Activated naive CD4-positive, alpha-beta T cell treated with anti-CD3 and anti-CD28 coated beads, Interleukin-2, amount 10 ng/mL, durations not matched to agents 7 days and 5 days (primary cell): ENCODE results near the gene RIN1.
A peak's percentile ranks its signal among the peaks of the same experiment; 100 is the strongest.
"Not testable (repeated sequence)": the region's sequence is repeated elsewhere in the genome, so short reads cannot be mapped to it uniquely, and the experiment has no call there.

ENCODE experiments used
- CTCF ChIA-PET: fragments of 350-600 bp; sonication (Branson Sonifier 250); formaldehyde crosslinking; loops from one replicate; lab custom pipeline; 2021; ENCODE audit warnings: antibody characterized with exemption; lab: Charles Lee
- DNase-seq: peaks from one replicate; pipeline ENCODE4 v3.0.0-alpha.2; 2020
- H3K27ac Mint-ChIP-seq: one replicate; pipeline ENCODE4 v1.8.0; 2021; ENCODE audit warnings: mild to moderate bottlenecking, moderate library complexity, mixed read lengths
- H3K27me3 Mint-ChIP-seq: one replicate; pipeline ENCODE4 v1.8.0; 2021; ENCODE audit warnings: mild to moderate bottlenecking, mixed read lengths
- H3K36me3 Mint-ChIP-seq: one replicate; pipeline ENCODE4 v1.8.0; 2021; ENCODE audit warnings: mixed read lengths
- H3K4me1 Mint-ChIP-seq: one replicate; pipeline ENCODE4 v1.8.0; 2021; ENCODE audit warnings: mixed read lengths
- H3K4me3 Mint-ChIP-seq: one replicate; pipeline ENCODE4 v1.8.0; 2021; ENCODE audit warnings: mild to moderate bottlenecking, moderate library complexity, mixed read lengths
- H3K9me3 Mint-ChIP-seq: one replicate; pipeline ENCODE4 v1.8.0; 2021; ENCODE audit warnings: mixed read lengths

The RIN1 gene

DNA sequence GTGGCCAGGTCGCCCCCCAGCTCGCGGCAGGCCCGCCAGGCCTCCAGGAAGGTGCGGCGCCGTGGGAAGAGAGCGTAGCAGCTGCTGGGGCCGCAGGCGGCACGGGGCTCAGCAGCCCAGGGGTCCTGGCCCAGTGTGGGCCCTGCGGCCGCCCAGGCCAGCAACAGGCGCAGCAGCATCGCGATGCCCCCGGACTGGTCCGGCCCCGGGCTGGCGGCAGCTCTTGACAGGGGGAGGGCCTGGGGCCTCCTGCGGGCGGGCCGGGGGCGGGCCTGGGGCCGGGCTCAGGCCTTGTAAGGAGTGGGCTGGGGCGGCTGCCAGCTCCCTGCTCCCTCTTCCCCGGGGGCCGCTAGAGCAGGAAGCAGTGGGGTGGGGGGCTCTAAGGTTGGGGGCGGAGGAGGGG lies 19.4 kb downstream of the RIN1 start, which contains the start of gene CD248:
Gene CD248 (minus strand): TSS at position 196 of the 403 bp plus-strand sequence. CDS start 17 bp downstream, at position 179.
- CTCF ChIA-PET: interaction anchor here (0.9 kb wide), 1 partner anchor 28 kb away, joined by 3 read pairs; the partner anchor contains the start of gene BRMS1
- peaks cover 10% of the 10 kb centered on the region for H3K9me3 Mint-ChIP-seq
- H3K27ac Mint-ChIP-seq: peak within 1 kb of the TSS; percentile 98
- DNase-seq: peak; percentile 46
- H3K4me1 Mint-ChIP-seq: peaks cover 74% of the 10 kb centered on the region
- H3K27me3 Mint-ChIP-seq: peaks cover 9% of the 10 kb centered on the region
- H3K36me3 Mint-ChIP-seq: peaks cover 22% of the 10 kb centered on the region
- peak within 1 kb of the TSS; percentile 68 for H3K4me3 Mint-ChIP-seq

DNA sequence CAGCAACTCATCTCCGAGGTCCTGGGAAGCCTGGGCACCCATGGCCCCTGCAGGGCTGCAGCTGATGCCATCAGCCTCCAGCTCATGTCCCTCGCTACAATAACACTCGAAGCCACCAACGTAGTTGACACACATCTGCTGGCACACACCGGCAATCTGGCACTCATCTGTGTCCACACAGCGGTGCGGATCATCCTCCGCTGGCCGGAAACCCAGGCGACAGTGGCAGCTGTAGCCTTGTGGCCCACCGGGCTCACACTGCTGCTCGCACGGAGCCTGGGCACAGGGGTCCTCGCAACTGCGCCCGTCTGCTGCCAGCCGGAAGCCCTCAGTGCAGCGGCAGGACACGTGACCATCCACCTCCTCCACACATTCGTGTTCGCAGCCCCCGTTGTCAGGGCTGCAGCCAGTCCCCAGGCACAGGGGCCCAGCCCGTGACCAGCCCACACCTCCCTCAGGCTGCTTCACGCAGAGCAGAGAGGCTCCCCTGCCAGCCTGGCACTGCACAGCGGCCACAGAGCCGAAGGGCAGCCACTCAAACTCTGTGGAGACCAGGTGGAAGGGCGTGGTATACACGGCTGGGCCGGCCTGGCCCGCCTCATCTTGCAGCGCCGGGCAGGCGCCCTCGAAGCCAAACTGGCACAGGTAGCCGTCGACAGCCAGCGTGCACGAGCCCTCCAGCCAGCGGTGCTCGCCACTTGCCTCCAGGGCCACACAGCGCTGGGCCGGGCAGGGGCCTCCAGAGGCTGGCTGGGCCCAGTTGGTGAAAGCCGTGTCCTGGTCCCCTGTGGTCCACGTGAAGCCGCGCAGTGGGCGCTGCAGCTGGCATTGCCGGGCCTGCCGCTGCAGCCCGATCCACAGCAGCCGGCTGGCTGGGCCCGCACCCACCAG lies 20.1 kb downstream of the RIN1 start:
- Mint-ChIP-seq H3K4me1 (peaks cover 75% of the 10 kb centered on the region), H3K27ac (peak overlapping the region; percentile 64), H3K4me3 (peak overlapping the region; percentile 26), H3K9me3 (peaks cover 10% of the 10 kb centered on the region), H3K27me3 (peaks cover 9% of the 10 kb centered on the region), H3K36me3 (peaks cover 22% of the 10 kb centered on the region)
- CTCF ChIA-PET: interaction anchor here (0.8 to 0.9 kb wide), 2 partner anchors 8 to 28 kb away, joined by 3 read pairs; partner anchors contain the start of gene BRMS1
- no peak for DNase-seq

DNA sequence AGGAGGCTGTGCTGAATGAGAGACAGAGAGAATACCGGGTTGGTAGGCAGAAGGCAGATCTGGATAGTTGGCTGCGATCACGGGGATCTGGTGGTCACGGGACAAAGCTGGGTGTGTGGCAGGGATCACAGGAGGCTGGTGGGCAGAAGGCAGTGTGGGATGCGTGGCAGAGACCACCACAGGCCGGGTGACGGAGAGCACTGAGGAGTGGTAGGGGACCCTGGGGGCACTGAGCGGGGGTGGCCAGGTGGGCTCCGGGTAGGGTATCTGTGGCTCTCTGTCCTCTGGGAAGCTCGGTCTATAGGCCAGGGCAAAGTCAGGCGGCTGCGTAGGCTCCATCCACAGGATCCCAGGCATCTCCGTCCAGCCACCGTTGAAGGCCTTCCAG lies 20.7 kb downstream of the RIN1 start:
- peaks cover 73% of the 10 kb centered on the region for H3K4me1 Mint-ChIP-seq
- DNase-seq: no peak

DNA sequence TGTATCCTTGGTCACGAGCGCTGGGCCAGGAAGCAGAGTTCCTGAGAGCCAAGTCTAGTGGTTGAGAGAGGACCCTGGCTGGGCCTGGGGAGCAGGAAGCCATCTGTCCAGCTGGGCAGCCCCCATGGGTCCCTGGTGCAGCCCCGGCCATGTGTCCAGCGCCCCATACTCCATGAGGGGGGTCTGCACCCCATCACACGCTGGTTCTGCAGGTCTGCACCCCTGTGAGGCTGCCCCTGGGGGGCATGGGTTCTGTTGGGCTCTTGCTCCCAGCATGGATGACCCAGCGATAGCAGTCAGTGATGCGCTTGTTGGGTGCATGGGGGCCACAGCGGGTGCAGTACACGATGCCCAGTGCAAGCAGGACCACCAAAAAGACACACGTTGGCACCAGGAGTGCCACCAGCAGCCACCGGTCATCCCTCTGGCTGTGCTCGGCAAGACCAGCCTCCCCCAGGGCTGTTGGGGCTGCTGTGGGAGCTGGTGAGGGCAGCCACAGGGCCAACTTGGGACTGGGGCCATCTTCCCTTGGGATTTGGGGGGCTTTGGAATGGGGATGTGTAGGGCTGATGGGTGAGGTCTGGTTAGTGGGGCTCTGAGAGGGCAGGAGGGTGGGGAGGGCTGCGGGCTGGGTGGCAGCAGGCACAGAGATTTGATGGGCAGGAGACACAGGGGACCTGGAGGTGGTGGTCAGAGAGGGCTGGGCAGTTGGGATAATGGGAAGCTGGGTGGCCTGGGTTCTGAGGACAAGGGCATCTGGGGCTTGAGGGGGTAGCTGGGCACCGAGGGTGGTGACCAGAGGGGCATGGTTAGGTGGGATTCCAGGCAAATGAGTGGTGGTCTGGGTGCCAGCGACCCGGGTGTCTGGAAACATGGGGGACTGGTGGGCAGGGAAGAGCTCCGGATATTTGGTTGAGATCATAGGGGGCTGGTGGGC lies 21.4 kb downstream of the RIN1 start:
- no peak for DNase-seq
- Mint-ChIP-seq H3K4me3 (peak overlapping the region; percentile 85), H3K9me3 (peaks cover 4% of the 10 kb centered on the region), H3K27me3 (peaks cover 12% of the 10 kb centered on the region), H3K27ac (peak overlapping the region; percentile 100), H3K4me1 (peaks cover 67% of the 10 kb centered on the region), H3K36me3 (peaks cover 15% of the 10 kb centered on the region)
- CTCF ChIA-PET: interaction anchor here (0.8 kb wide), 1 partner anchor 9 kb away, joined by 3 read pairs; no protein-coding TSS in a partner anchor

More for the DNA sequence above, 20.7 kb downstream of the RIN1 start:
- Mint-ChIP-seq H3K4me3 (peak overlapping the region; percentile 45), H3K27me3 (peaks cover 9% of the 10 kb centered on the region), H3K9me3 (peaks cover 10% of the 10 kb centered on the region), H3K27ac (peak overlapping the region; percentile 74), H3K36me3 (peaks cover 21% of the 10 kb centered on the region)
- CTCF ChIA-PET: interaction anchor here (0.8 kb wide), 1 partner anchor 9 kb away, joined by 3 read pairs; no protein-coding TSS in a partner anchor

DNA sequence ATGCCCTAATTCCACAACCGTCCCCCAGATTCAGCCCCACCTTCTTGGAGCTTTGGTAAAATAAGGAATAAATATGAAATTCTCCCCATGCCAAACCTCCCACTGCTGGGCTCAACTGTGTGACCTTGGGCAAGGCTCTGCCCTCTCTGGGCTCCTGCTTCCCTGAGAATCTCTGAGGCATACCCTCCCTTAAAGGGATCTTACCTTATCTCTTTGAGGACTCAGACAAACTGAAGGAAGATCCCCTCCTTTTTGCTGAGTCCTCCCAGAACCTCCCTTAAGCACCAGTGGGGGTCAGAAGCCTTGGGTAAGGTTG lies 22.1 kb downstream of the RIN1 start:
- H3K27me3 Mint-ChIP-seq: peaks cover 15% of the 10 kb centered on the region
- peak overlapping the region; percentile 85 for H3K4me3 Mint-ChIP-seq
- no peak for DNase-seq
- peaks cover 1% of the 10 kb centered on the region for H3K9me3 Mint-ChIP-seq
- peaks cover 60% of the 10 kb centered on the region for H3K4me1 Mint-ChIP-seq
- peak overlapping the region; percentile 100 for H3K27ac Mint-ChIP-seq
- H3K36me3 Mint-ChIP-seq: peaks cover 11% of the 10 kb centered on the region
- CTCF ChIA-PET: interaction anchor here (6.6 kb wide), 1 partner anchor 74 kb away, joined by 80 read pairs; no protein-coding TSS in a partner anchor

DNA sequence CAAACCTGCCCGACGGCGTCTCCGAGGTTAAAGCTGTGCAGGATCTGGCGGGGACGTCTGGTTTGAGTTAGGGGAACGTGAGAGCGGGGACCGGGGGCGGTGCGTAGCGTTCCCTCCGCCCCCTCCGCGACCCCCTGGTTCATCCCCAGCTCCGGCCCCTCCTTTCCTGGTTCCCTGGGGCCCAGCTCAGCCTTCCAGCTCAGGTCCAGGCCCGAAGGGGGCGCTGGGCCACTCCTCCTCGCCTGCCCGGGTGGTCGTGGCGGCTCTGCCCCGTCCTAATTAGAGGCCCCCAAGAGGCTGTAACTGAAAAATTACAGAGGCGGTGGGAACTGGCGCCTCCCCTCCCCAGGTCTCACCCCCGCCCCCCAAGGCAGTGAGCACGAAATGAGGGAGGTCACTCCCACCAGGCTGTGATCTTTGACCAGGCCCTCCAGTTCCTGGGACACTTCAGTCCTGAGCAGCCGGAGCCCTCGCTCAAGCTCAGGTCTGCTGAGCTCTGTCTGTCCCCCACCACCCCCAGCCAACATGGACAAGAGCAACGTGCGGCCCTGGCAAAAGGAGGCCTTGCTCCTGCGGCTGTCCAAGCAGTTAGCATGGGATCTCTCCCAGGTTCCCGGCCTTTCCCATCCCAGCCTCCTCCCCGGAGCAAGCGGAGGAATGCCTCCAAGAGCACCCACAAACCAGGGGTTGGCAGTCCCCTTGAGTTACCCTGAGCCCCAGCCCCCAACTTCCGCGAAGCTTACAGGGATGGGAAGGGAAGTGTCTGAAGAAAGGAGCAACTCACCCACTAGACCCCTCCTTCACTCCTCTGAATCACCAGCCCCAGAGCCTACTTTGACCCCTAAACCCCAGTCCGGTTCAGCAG lies 22.7 kb downstream of the RIN1 start:
- Mint-ChIP-seq H3K27me3 (peaks cover 19% of the 10 kb centered on the region), H3K27ac (peak overlapping the region; percentile 100), H3K36me3 (peaks cover 6% of the 10 kb centered on the region), H3K9me3 (no peaks in the 10 kb centered on the region), H3K4me3 (peak overlapping the region; percentile 85), H3K4me1 (peaks cover 54% of the 10 kb centered on the region)
- CTCF ChIA-PET: interaction anchor here (1.1 to 6.6 kb wide), 6 partner anchors 13 to 74 kb away, joined by 9 to 80 read pairs (median 28); partner anchors contain the start of genes B4GAT1, BRMS1 and RIN1
- DNase-seq: no peak

DNA sequence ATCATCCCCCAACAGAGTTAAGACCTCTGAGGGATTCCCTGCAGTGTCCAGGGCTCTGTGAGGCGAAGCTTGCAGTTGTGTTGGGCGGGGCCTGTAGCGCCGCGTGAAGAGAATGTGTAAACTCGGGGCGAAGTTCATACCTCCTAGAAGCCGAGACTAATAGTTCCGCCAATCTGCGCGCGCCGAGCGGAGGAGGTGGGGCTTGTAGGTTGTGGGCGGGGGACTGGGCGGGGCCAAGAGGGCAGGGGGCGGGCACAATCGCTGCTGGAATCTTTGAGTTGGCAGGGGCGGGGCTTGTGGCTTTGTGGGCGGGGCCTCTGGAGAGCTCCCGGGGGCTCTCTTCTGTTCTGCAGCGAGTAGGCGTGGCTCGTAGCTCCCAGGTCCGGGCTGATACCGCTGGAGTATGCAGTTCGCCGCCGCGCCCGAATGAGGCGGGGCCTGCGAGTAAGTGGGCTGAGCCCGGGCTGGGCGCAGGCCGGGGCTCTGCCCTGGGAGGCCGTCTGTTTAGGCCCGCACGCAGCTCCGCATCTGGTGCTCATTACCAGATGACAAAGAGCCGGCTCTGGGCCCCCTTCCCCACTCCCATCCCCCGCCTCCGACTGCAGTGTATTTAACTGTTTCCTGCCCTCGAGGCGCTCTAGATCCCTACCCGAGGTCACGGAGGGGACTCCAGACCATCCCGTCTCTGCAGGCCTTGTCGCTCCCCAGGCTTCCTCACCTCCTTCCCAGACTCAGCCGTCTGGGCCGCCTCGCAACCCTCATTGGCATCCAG lies 23.5 kb downstream of the RIN1 start:
- H3K27ac Mint-ChIP-seq: peak overlapping the region; percentile 100
- H3K4me3 Mint-ChIP-seq: peak overlapping the region; percentile 85
- peak; percentile 100 for DNase-seq
- no peaks in the 10 kb centered on the region for H3K9me3 Mint-ChIP-seq
- H3K4me1 Mint-ChIP-seq: peaks cover 46% of the 10 kb centered on the region
- CTCF ChIA-PET: interaction anchor here (0.9 to 6.6 kb wide), 15 partner anchors 9 to 109 kb away, joined by 3 to 80 read pairs (median 9); partner anchors contain the start of genes B4GAT1, BRMS1, NPAS4 and RIN1
- peaks cover 19% of the 10 kb centered on the region for H3K27me3 Mint-ChIP-seq
- H3K36me3 Mint-ChIP-seq: peaks cover 4% of the 10 kb centered on the region

DNA sequence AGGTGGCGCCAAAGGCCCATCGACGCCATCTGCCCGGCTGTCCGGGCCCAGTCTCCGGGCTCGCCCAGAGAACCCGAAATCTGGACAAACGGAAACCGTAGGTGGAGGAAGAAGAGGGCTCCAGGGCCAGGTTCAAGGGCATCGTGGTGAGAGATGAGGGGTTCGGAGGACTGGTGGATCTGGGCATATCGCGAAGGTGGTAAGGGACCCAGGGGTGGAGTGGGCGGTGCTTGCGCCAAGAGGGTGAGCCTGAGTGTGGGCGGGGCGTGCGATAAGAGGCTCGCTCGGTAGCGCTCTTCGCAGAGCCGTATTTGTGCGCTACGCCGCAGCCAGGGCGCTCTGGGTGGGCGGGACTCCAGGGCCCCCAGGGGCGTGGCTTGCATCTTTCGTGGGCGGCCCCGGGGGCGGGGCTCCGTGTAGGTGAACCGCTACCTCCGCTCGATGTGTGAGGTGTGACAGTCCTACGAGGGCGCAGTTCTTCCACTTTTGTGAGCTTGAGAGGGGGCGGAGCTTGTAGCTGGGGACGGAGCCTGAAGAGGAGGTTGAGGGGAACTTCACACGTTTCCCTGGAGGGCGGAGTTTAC lies 24.2 kb downstream of the RIN1 start:
- Mint-ChIP-seq H3K27me3 (peaks cover 24% of the 10 kb centered on the region), H3K4me1 (peaks cover 39% of the 10 kb centered on the region), H3K27ac (peak overlapping the region; percentile 100), H3K36me3 (peaks cover 4% of the 10 kb centered on the region), H3K4me3 (peak overlapping the region; percentile 85), H3K9me3 (no peaks in the 10 kb centered on the region)
- CTCF ChIA-PET: interaction anchor here (0.7 to 6.6 kb wide), 29 partner anchors 10 to 109 kb away, joined by 3 to 80 read pairs (median 4); partner anchors contain the start of genes B4GAT1, BRMS1, NPAS4 and RIN1
- peak; percentile 98 for DNase-seq

DNA sequence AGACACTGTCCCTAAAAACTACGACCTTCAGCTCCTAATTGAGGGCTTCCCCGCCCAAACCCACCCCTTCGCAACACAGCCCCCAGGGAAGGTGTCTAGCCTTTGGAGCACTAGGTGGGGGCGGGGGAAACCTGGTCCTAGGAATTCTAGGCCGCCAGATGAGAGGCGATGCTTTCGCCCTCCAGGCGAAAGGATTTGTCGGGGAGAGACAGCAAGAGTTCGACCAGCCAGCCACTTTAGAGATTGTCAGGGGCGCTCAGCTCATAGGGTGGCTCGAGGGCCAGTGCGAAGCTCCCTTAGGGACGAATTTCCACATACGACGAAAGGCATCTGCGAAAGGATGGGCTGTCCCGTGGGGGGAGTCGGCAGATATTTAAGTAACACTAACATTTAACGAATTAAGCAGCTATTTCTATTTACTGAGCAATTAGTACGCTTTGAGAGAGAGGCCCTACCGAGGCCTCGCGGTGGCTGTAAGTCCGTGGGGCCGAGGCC lies 24.7 kb downstream of the RIN1 start:
- Mint-ChIP-seq H3K27ac (peak overlapping the region; percentile 100), H3K4me3 (peak overlapping the region; percentile 85)

DNA sequence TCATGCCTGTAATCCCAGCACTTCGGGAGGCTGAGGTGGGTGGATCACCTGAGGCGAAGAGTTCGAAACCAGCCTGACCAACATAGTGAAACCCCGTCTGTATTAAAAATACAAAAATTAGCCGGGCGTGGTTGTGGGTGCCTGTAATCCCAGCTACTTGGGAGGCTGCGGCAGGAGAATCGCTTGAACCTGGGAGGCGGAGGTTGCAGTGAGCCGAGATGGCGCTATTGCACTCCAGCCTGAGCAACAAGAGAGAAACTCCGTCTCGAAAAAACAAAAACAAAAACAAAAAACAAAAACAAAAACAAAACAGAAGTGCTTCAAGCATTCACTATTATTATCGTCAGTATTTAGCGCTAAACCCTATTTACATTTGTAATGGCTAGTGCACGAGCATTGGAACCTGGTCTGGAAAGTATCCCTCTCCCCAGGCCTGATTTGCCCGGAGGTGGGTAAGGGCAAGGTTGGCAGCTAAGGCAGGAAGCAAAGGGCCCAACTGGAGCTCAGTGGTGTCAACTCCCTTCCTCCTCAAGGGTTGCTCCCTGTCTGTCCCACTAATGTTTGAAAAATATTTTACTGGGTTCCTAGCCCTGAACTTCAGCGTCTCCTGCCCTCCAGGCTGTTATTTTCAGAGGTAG lies 25.3 kb downstream of the RIN1 start:
- DNase-seq, H3K4me3 Mint-ChIP-seq, H3K36me3 Mint-ChIP-seq, H3K9me3 Mint-ChIP-seq: not testable (repeated sequence)
- peak overlapping the region; percentile 3 for H3K27ac Mint-ChIP-seq
- peaks cover 34% of the 10 kb centered on the region for H3K4me1 Mint-ChIP-seq
- peaks cover 24% of the 10 kb centered on the region for H3K27me3 Mint-ChIP-seq
- CTCF ChIA-PET: interaction anchor here (0.7 to 6.6 kb wide), 26 partner anchors 9 to 110 kb away, joined by 3 to 80 read pairs (median 4); partner anchors contain the start of genes B4GAT1, BRMS1, NPAS4 and RIN1

More for the DNA sequence above, 24.7 kb downstream of the RIN1 start:
- DNase-seq: no peak
- CTCF ChIA-PET: interaction anchor here (0.7 to 6.6 kb wide), 26 partner anchors 10 to 110 kb away, joined by 3 to 80 read pairs (median 4); partner anchors contain the start of genes B4GAT1, BRMS1, NPAS4 and RIN1
- H3K9me3 Mint-ChIP-seq: no peaks in the 10 kb centered on the region
- H3K27me3 Mint-ChIP-seq: peaks cover 24% of the 10 kb centered on the region
- peaks cover 38% of the 10 kb centered on the region for H3K4me1 Mint-ChIP-seq
- H3K36me3 Mint-ChIP-seq: peaks cover 4% of the 10 kb centered on the region

DNA sequence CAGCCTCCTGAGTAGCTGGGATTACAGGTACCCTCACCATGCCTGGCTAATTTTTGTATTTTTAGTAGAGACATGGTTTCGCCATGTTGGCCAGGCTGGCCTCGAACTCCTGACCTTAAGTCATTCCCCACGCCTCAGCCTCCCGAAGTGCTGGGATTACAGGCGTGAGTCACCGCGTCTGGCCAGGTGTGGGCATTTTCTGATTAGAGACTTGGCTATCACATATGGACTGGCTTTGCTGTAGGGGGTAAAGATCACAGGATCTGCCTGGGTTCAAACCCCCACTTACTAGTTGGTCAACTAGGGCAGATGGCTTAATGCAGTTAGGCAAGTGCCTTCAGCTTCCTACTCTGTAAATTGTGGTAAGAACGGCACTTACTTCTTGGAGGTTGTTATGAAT lies 25.9 kb downstream of the RIN1 start:
- CTCF ChIA-PET: interaction anchor here (1.2 to 6.6 kb wide), 5 partner anchors 16 to 78 kb away, joined by 3 to 80 read pairs (median 15); partner anchors contain the start of gene RIN1
- no peak for DNase-seq
- no peak overlapping the region for H3K27ac Mint-ChIP-seq
- peaks cover 21% of the 10 kb centered on the region for H3K27me3 Mint-ChIP-seq
- H3K4me3 Mint-ChIP-seq: no peak overlapping the region
- H3K9me3 Mint-ChIP-seq: no peaks in the 10 kb centered on the region
- H3K4me1 Mint-ChIP-seq: peaks cover 28% of the 10 kb centered on the region
- peaks cover 2% of the 10 kb centered on the region for H3K36me3 Mint-ChIP-seq
